OCI-LY1 (cell line): ENCODE data around the gene MAPK1.

ENCODE experiments used
- H2AFZ ChIP-seq: fragments of 200-600 bp; sonication (generic), shearing (Covaris generic); 2 replicates; pipeline ENCODE4 v1.6.0; 2014; ENCODE audit warnings: antibody characterized with exemption, mild to moderate bottlenecking, low read length
- H3F3A ChIP-seq: fragments of 200-600 bp; sonication (generic), shearing (Covaris generic); 2 replicates; pipeline ENCODE4 v1.6.0; 2014; ENCODE audit warnings: mild to moderate bottlenecking, antibody characterized with exemption, low read length, moderate library complexity; ENCODE audit not compliant: insufficient read depth
- H3K27ac ChIP-seq: fragments of 200-600 bp; sonication (generic); 2 replicates; pipeline ENCODE4 v1.5.1; 2014; ENCODE audit warnings: low read length, mixed run types, mild to moderate bottlenecking, low read depth; ENCODE audit not compliant: poor library complexity, severe bottlenecking
- H3K27me3 ChIP-seq: fragments of 200-600 bp; sonication (generic); 2 replicates; pipeline ENCODE4 v1.6.0; 2014; ENCODE audit warnings: antibody characterized with exemption, mild to moderate bottlenecking, low read length, moderate library complexity; ENCODE audit not compliant: insufficient read depth
- H3K36me3 ChIP-seq: fragments of 200-600 bp; sonication (generic); 2 replicates; pipeline ENCODE4 v1.6.1; 2014; ENCODE audit warnings: mild to moderate bottlenecking, antibody characterized with exemption, low read length, moderate library complexity, mixed read lengths; ENCODE audit not compliant: insufficient read depth
- H3K4me1 ChIP-seq: fragments of 200-600 bp; sonication (generic); 2 replicates; pipeline ENCODE4 v1.5.1; 2014; ENCODE audit warnings: mild to moderate bottlenecking, low read length, moderate library complexity; ENCODE audit not compliant: insufficient read depth, severe bottlenecking
- H3K4me2 ChIP-seq: fragments of 200-600 bp; sonication (generic), shearing (Covaris generic); 2 replicates; pipeline ENCODE4 v1.6.1; 2014; ENCODE audit warnings: low read length
- H3K4me3 ChIP-seq: fragments of 200-600 bp; sonication (generic); 2 replicates; pipeline ENCODE4 v1.5.1; 2014; ENCODE audit warnings: low read length, low read depth, mild to moderate bottlenecking, mixed read lengths; ENCODE audit not compliant: poor library complexity, severe bottlenecking
- H3K79me2 ChIP-seq: fragments of 200-600 bp; shearing (Covaris generic); 2 replicates; pipeline ENCODE4 v1.6.1; 2016; ENCODE audit warnings: mixed run types, low read length, mixed read lengths; ENCODE audit not compliant: insufficient read depth
- H3K9ac ChIP-seq: fragments of 200-600 bp; sonication (generic), shearing (Covaris generic); 2 replicates; pipeline ENCODE4 v1.6.1; 2014; ENCODE audit warnings: mild to moderate bottlenecking, low read length, mixed read lengths
- H3K9me2 ChIP-seq: fragments of 200-600 bp; sonication (generic), shearing (Covaris generic); 2 replicates; pipeline ENCODE4 v1.6.1; 2014; ENCODE audit warnings: low read depth, mild to moderate bottlenecking, low read length, mixed read lengths
- H3K9me3 ChIP-seq: fragments of 200-600 bp; shearing (Covaris generic); 2 replicates; pipeline ENCODE4 v1.6.1; 2014; ENCODE audit warnings: low read length, mixed read lengths
- H4K20me1 ChIP-seq: fragments of 200-600 bp; sonication (generic), shearing (Covaris generic); 2 replicates; pipeline ENCODE4 v1.6.0; 2016; ENCODE audit warnings: mild to moderate bottlenecking, low read length; ENCODE audit not compliant: insufficient read depth
- CTCF ChIP-seq: fragments of 200-600 bp; sonication (generic), shearing (Covaris generic); IDR thresholded peaks from 2 replicates; pipeline ENCODE4 v1.5.1; 2017; ENCODE audit warnings: mild to moderate bottlenecking, antibody characterized with exemption, low read length, moderate library complexity, mixed read lengths
- EZH2 ChIP-seq: fragments of 200-600 bp; sonication (generic), shearing (Covaris generic); IDR thresholded peaks from 2 replicates; pipeline ENCODE4 v1.8.0; 2017; ENCODE audit warnings: borderline replicate concordance, mixed run types, mild to moderate bottlenecking, antibody characterized with exemption, low read length, moderate library complexity, mixed read lengths

The MAPK1 gene

DNA sequence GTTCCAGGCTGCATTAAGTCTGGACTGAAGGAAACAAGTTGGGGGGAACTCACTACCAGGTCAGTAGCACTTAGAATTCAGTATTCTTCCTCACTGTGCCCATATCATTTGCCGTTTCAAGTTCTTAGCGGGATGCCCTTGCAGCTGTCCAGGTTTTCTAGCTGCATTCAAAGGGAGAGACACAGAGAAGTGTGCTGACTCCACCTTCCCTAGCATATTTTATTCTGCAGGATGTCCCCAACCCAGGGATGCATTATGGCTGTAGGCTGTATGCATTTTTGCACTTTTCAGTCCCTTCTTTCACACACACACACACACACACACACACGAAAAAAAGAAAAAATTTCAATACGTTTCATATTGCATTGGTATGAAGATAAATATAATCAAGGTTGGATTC is 35.8 kb upstream of the MAPK1 start:
- H3K4me1 ChIP-seq, result no peaks in the 10 kb centered on the region
- no peak overlapping the region for H3K4me2 ChIP-seq
- no peaks in the 10 kb centered on the region for H3K79me2 ChIP-seq
- H3K27ac ChIP-seq, result no peak overlapping the region
- no peaks in the 10 kb centered on the region for H3K36me3 ChIP-seq
- TF ChIP-seq EZH2 (no peak), CTCF (no peak)
- H3F3A ChIP-seq, result no peaks in the 10 kb centered on the region
- no peaks in the 10 kb centered on the region for H4K20me1 ChIP-seq
- no peak overlapping the region for H3K4me3 ChIP-seq
- no peaks in the 10 kb centered on the region for H3K9me3 ChIP-seq
- no peak overlapping the region for H2AFZ ChIP-seq
- no peak overlapping the region for H3K9ac ChIP-seq
- H3K27me3 ChIP-seq, result no peaks in the 10 kb centered on the region; the same call in 1 of the 2 replicates
- no peaks in the 10 kb centered on the region for H3K9me2 ChIP-seq

- no peaks in the 10 kb centered on the region for H3K9me3 ChIP-seq
- no peak overlapping the region for H3K27ac ChIP-seq
- no peaks in the 10 kb centered on the region for H3K79me2 ChIP-seq
- no peak overlapping the region for H3K9ac ChIP-seq
- no peaks in the 10 kb centered on the region; the same call in 1 of the 2 replicates for H3K27me3 ChIP-seq
- H3K4me2 ChIP-seq, result no peak overlapping the region
- no peaks in the 10 kb centered on the region for H4K20me1 ChIP-seq
- no peak overlapping the region for H2AFZ ChIP-seq
- H3K4me1 ChIP-seq, result no peaks in the 10 kb centered on the region
- no peaks in the 10 kb centered on the region; the same call in 1 of the 2 replicates for H3K36me3 ChIP-seq
- H3K4me3 ChIP-seq, result no peak overlapping the region
- no peaks in the 10 kb centered on the region for H3K9me2 ChIP-seq
- TF ChIP-seq EZH2, result no peak
- TF ChIP-seq CTCF, result no peak
- H3F3A ChIP-seq, result no peaks in the 10 kb centered on the region
Observed at GRCh38 chr22:21902296-21903087, 35.0 kb upstream of the MAPK1 start.

- no peak for TF ChIP-seq CTCF
- TF ChIP-seq EZH2, result no peak
- H3F3A ChIP-seq, result no peaks in the 10 kb centered on the region
- no peak overlapping the region for H3K4me3 ChIP-seq
- H3K9me2 ChIP-seq, result no peaks in the 10 kb centered on the region
- H3K27ac ChIP-seq, result no peak overlapping the region
- H3K79me2 ChIP-seq, result no peaks in the 10 kb centered on the region
- H3K4me1 ChIP-seq, result no peaks in the 10 kb centered on the region
- no peak overlapping the region for H2AFZ ChIP-seq
- H3K9ac ChIP-seq, result no peak overlapping the region
- no peaks in the 10 kb centered on the region; the same call in 1 of the 2 replicates for H3K27me3 ChIP-seq
- no peaks in the 10 kb centered on the region for H4K20me1 ChIP-seq
- H3K36me3 ChIP-seq, result no peaks in the 10 kb centered on the region; the same call in 1 of the 2 replicates
- no peak overlapping the region for H3K4me2 ChIP-seq
- H3K9me3 ChIP-seq, result no peaks in the 10 kb centered on the region
Observed at GRCh38 chr22:21898354-21898896, 31.0 kb upstream of the MAPK1 start.
